Common myeloid progenitor, CD34-positive (primary cell): ENCODE results near the gene CRLF1.

Experiments
- CTCF ChIA-PET: fragments of 350-600 bp; sonication (Branson Sonifier 250); formaldehyde crosslinking; loops from one replicate; lab custom pipeline; 2021; ENCODE audit warnings: antibody characterized with exemption; lab: Charles Lee
- POLR2A ChIA-PET: fragments of 350-600 bp; sonication (Branson Sonifier 250); formaldehyde crosslinking; loops from one replicate; lab custom pipeline; 2021; ENCODE audit warnings: antibody characterized with exemption; lab: Charles Lee
- DNase-seq, 3 donors: peaks; one replicate each; pipeline versions ENCODE4 v3.0.0 to v3.0.0-alpha.2; 2013
- H3K27ac ChIP-seq, 2 experiments: 1 replicate in 1 of 2; 2 replicates in 1 of 2; pipeline ENCODE4 v1.7.0; 2013; ENCODE audit warnings: inconsistent platforms in 2 of 2, low read length in 2 of 2, mild to moderate bottlenecking in 2 of 2, low read depth in 1 of 2, moderate library complexity in 1 of 2; ENCODE audit not compliant: severe bottlenecking in 2 of 2, insufficient read depth in 1 of 2, poor library complexity in 1 of 2
- H3K27me3 ChIP-seq, 5 experiments: replicated peaks in 2 of 5; 1 replicate in 3 of 5; 2 replicates in 2 of 5; pipeline versions ENCODE4 v1.6.1 to v1.7.0; 2013; ENCODE audit warnings: low read length in 4 of 5, mild to moderate bottlenecking in 2 of 5, moderate library complexity in 2 of 5, inconsistent platforms in 1 of 5; ENCODE audit not compliant: insufficient read depth in 5 of 5, control insufficient read depth in 4 of 5
- H3K36me3 ChIP-seq, 4 experiments: 1 replicate in 2 of 4; 2 replicates in 2 of 4; pipeline versions ENCODE4 v1.6.1 to v1.7.0; 2013; ENCODE audit warnings: low read length in 3 of 4, control low read depth in 1 of 4, mild to moderate bottlenecking in 1 of 4; ENCODE audit not compliant: control insufficient read depth in 4 of 4, insufficient read depth in 4 of 4
- H3K4me1 ChIP-seq, 4 experiments: 1 replicate in 3 of 4; 2 replicates in 1 of 4; pipeline versions ENCODE4 v1.6.1 to v1.7.1; 2013; ENCODE audit warnings: low read length in 3 of 4, mild to moderate bottlenecking in 3 of 4, control low read depth in 1 of 4, inconsistent platforms in 1 of 4, moderate library complexity in 1 of 4; ENCODE audit not compliant: control insufficient read depth in 4 of 4, insufficient read depth in 4 of 4; ENCODE audit errors: control extremely low read depth in 1 of 4
- H3K4me3 ChIP-seq, 7 experiments: 1 replicate in 4 of 7; 2 replicates in 3 of 7; pipeline versions ENCODE4 v1.5.1 to v1.7.0; 2013; ENCODE audit warnings: mild to moderate bottlenecking in 7 of 7, low read length in 6 of 7, moderate library complexity in 6 of 7, inconsistent platforms in 2 of 7, low read depth in 2 of 7, control low read depth in 1 of 7; ENCODE audit not compliant: insufficient read depth in 4 of 7, control insufficient read depth in 1 of 7; ENCODE audit errors: extremely low read depth in 1 of 7
- H3K9me3 ChIP-seq, 5 experiments: 1 replicate in 4 of 5; 2 replicates in 1 of 5; pipeline versions ENCODE4 v1.6.1 to v1.7.1; 2013; ENCODE audit warnings: low read length in 4 of 5, mild to moderate bottlenecking in 2 of 5, inconsistent platforms in 1 of 5, low read depth in 1 of 5, moderate library complexity in 1 of 5; ENCODE audit not compliant: control insufficient read depth in 4 of 5, insufficient read depth in 2 of 5; ENCODE audit errors: control extremely low read depth in 1 of 5
- WGBS: methylation state at CpG from one replicate; pipeline ENCODE4 v1.1.5; 2013; ENCODE audit not compliant: insufficient coverage; 5-methylcytosine and 5-hydroxymethylcytosine counted together

Gene CRLF1

GRCh38 chr19:18612772-18613588 is 6.4 kb upstream of the CRLF1 start, which contains the start of gene TMEM59L:
TMEM59L (plus strand) TSS chr19:18612870; CDS start chr19:18612959, 89 bp downstream.
- Histone ChIP-seq H3K27me3 (peaks cover 9 to 97% (median 44%) of the 10 kb centered on the region in 5 experiments), H3K9me3 (peaks cover 0 to 6% (median 0%) of the 10 kb centered on the region in 5 experiments), H3K27ac (no peak within 1 kb of the TSS), H3K4me3 (peak within 1 kb of the TSS in 5 of 7 experiments; percentile 25 to 59 (median 52)), H3K36me3 (no peaks in the 10 kb centered on the region), H3K4me1 (peaks cover 0 to 31% (median 23%) of the 10 kb centered on the region in 4 experiments)
- WGBS, result 1% methylated on average over 59 of the region's 70 CpGs
- peak in 2 of 3 donors; percentile 82 to 88 for DNase-seq
- ChIA-PET CTCF (interaction anchor here (1.6 to 1.7 kb wide), 2 partner anchors 25 to 162 kb away, joined by 3 read pairs; partner anchors contain the start of gene REX1BD), POLR2A (no interaction called here)

- POLR2A ChIA-PET, result no interaction called here
- Histone ChIP-seq H3K27ac (no peak overlapping the region), H3K4me1 (peaks cover 0 to 37% (median 26%) of the 10 kb centered on the region in 4 experiments), H3K36me3 (no peaks in the 10 kb centered on the region), H3K4me3 (peak overlapping the region in 3 of 7 experiments; percentile 52 to 59 (median 53)), H3K27me3 (peaks cover 9 to 100% (median 49%) of the 10 kb centered on the region in 5 experiments), H3K9me3 (peaks cover 0 to 4% (median 0%) of the 10 kb centered on the region in 5 experiments)
- no peak for DNase-seq
- 2% methylated on average over 22 of the region's 30 CpGs for WGBS
- CTCF ChIA-PET, result interaction anchor here (1.6 kb wide), 1 partner anchor 24 kb away, joined by 3 read pairs; the partner anchor contains the start of gene REX1BD
Measured at GRCh38 chr19:18612051-18612771, 5.6 kb upstream of the CRLF1 start.

GRCh38 chr19:18611327-18612050 is 4.9 kb upstream of the CRLF1 start:
- WGBS, result under 1% methylated on average over 32 of the region's 62 CpGs
- peaks cover 9 to 98% (median 49%) of the 10 kb centered on the region in 5 experiments for H3K27me3 ChIP-seq
- DNase-seq, result peak in 1 of 3 donors; percentile 41
- POLR2A ChIA-PET, result no interaction called here
- H3K27ac ChIP-seq, result no peak overlapping the region
- no peaks in the 10 kb centered on the region for H3K36me3 ChIP-seq
- CTCF ChIA-PET, result interaction anchor here (1.6 kb wide), 1 partner anchor 24 kb away, joined by 3 read pairs; the partner anchor contains the start of gene REX1BD
- H3K4me1 ChIP-seq, result peaks cover 0 to 41% (median 27%) of the 10 kb centered on the region in 4 experiments
- H3K4me3 ChIP-seq, result peak overlapping the region in 1 of 7 experiments; percentile 59
- peaks cover 0 to 3% (median 0%) of the 10 kb centered on the region in 5 experiments for H3K9me3 ChIP-seq

GRCh38 chr19:18610556-18611326 is 4.1 kb upstream of the CRLF1 start:
- H3K27me3 ChIP-seq, result peaks cover 9 to 97% (median 49%) of the 10 kb centered on the region in 5 experiments
- WGBS, result under 1% methylated on average over 19 of the region's 45 CpGs
- H3K9me3 ChIP-seq, result no peaks in the 10 kb centered on the region
- ChIA-PET CTCF (no interaction called here), POLR2A (no interaction called here)
- DNase-seq, result peak in 1 of 3 donors; percentile 26
- peaks cover 0 to 43% (median 28%) of the 10 kb centered on the region in 4 experiments for H3K4me1 ChIP-seq
- no peak overlapping the region for H3K27ac ChIP-seq
- H3K4me3 ChIP-seq, result no peak overlapping the region
- H3K36me3 ChIP-seq, result no peaks in the 10 kb centered on the region

GRCh38 chr19:18610245-18610555 is 3.6 kb upstream of the CRLF1 start:
- Histone ChIP-seq H3K4me1 (peaks cover 0 to 46% (median 28%) of the 10 kb centered on the region in 4 experiments), H3K36me3 (no peaks in the 10 kb centered on the region), H3K27me3 (peaks cover 9 to 97% (median 47%) of the 10 kb centered on the region in 5 experiments), H3K27ac (no peak overlapping the region), H3K4me3 (no peak overlapping the region), H3K9me3 (no peaks in the 10 kb centered on the region)
- DNase-seq, result no peak
- ChIA-PET POLR2A (no interaction called here), CTCF (no interaction called here)
- 36% methylated on average over 2 of the region's 3 CpGs for WGBS

- H3K27ac ChIP-seq, result no peak overlapping the region
- H3K27me3 ChIP-seq, result peaks cover 9 to 97% (median 50%) of the 10 kb centered on the region in 5 experiments
- H3K9me3 ChIP-seq, result no peaks in the 10 kb centered on the region
- H3K36me3 ChIP-seq, result no peaks in the 10 kb centered on the region
- H3K4me3 ChIP-seq, result no peak overlapping the region
- no peak for DNase-seq
- no CpG with 5 or more reads among the region's 2 CpGs for WGBS
- peaks cover 0 to 46% (median 28%) of the 10 kb centered on the region in 4 experiments for H3K4me1 ChIP-seq
- POLR2A ChIA-PET, result no interaction called here
- CTCF ChIA-PET, result no interaction called here
Measured at GRCh38 chr19:18609717-18610051, 3.1 kb upstream of the CRLF1 start.
